Activated CD8-positive, alpha-beta memory T cell treated with anti-CD3 and anti-CD28 coated beads, Interleukin-2, amount 10 ng/mL, durations not matched to agents 7 days and 5 days (primary cell): ENCODE results near the gene ANKRD60. TPM values are rescaled to one million over a fixed set of nuclear protein-coding genes. Genes with fewer than 3 reads are reported as not detected.

Source experiments
- ATAC-seq: fragments of 150-1000 bp; cut with Tn5 transposase; one replicate; pipeline ENCODE4 v1.10.0; 2021; ENCODE audit warnings: moderate library complexity
- CTCF ChIA-PET: fragments of 350-600 bp; sonication (Branson Sonifier 250); formaldehyde crosslinking; loops from one replicate; lab custom pipeline; 2021; ENCODE audit warnings: antibody characterized with exemption; lab: Charles Lee
- DNase-seq: peaks from one replicate; pipeline ENCODE4 v3.0.0-alpha.2; 2020
- H3K27ac Mint-ChIP-seq: one replicate; pipeline ENCODE4 v1.8.0; 2021; ENCODE audit warnings: mild to moderate bottlenecking, mixed read lengths
- H3K27me3 Mint-ChIP-seq: one replicate; pipeline ENCODE4 v1.8.0; 2021; ENCODE audit warnings: mixed read lengths
- H3K36me3 Mint-ChIP-seq: one replicate; pipeline ENCODE4 v1.8.0; 2021; ENCODE audit warnings: mild to moderate bottlenecking, mixed read lengths
- H3K4me1 Mint-ChIP-seq: one replicate; pipeline ENCODE4 v1.8.0; 2021; ENCODE audit warnings: mixed read lengths
- H3K4me3 Mint-ChIP-seq: one replicate; pipeline ENCODE4 v1.8.0; 2021; ENCODE audit warnings: mild to moderate bottlenecking, moderate library complexity, mixed read lengths
- H3K9me3 Mint-ChIP-seq: one replicate; pipeline ENCODE4 v1.8.0; 2022; ENCODE audit warnings: low read depth, mixed read lengths
- total RNA-seq, 2 experiments: library from RNA; stranded (reverse); gene quantifications; one replicate each; pipeline ENCODE4 v1.2.3, GENCODE V29; 2021

ANKRD60 gene
- total RNA-seq, 2 experiments from 2014 or later = not detected

DNA sequence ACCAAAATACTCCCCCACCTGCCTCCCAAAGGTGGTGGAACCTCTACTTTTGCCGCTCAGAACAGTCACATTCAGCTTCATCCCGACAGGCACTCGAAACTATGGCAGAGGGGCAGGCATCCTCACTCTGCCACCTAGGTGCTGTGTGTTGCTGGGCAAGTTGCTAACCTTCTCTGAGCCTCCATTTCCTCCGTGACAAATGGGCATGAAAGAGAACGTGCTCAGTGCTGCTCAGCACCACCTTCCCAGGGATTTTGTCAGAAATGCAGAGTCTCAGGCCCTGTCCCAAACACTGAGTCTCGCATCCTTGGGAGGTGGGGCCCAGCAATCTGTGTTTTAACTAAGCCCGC lies 18.1 kb downstream of the ANKRD60 start:
- CTCF ChIA-PET = interaction anchor here (0.7 to 3.1 kb wide), 14 partner anchors 9 to 717 kb away, joined by 3 to 19 read pairs (median 3); partner anchors contain the start of gene ZBP1
- H3K9me3 Mint-ChIP-seq = no peaks in the 10 kb centered on the region
- peaks cover 31% of the 10 kb centered on the region for H3K27me3 Mint-ChIP-seq
- H3K36me3 Mint-ChIP-seq = no peaks in the 10 kb centered on the region
- no peak for DNase-seq
- no peak overlapping the region for H3K4me3 Mint-ChIP-seq
- H3K4me1 Mint-ChIP-seq = peaks cover 2% of the 10 kb centered on the region
- no peak overlapping the region for H3K27ac Mint-ChIP-seq
- no peak for ATAC-seq

DNA sequence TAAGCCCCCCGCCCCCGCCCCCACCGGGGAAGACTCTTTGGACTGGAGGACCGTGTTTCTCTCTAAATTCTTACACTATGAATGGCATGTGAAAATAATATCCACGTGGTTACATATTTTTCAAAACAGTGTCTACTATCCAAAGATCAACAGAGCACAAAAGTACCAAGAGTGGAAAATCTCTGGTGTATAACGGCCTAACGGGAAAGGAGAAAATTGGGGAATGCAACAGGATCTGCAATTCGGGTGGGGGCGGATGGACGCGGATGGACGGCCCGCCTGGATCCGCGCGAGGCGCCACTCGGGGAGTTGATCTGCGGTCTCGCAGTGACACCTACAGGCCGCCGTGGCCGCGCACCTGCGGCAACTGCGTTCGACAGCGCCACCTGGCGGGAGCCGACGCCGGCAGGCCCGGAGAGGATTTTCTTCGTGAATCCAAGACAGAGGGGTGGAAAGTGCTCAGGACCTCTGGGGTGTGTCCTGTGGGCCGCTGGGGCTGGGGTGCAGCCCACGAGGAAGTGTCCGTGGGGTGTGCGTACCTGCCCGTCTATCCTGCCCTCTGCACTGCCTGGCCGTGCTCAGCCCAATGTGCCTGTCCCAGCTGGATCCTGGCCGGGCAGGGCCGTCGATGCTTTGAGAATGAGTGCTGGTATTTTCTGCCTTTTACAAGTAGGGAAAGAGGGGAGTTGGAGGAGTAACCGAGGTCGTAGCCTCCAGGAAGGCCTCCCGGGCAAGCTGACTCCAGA lies 18.6 kb downstream of the ANKRD60 start:
- peak; percentile 96 for ATAC-seq
- H3K27me3 Mint-ChIP-seq = peaks cover 31% of the 10 kb centered on the region
- H3K9me3 Mint-ChIP-seq = no peaks in the 10 kb centered on the region
- H3K4me1 Mint-ChIP-seq = peaks cover 2% of the 10 kb centered on the region
- no peaks in the 10 kb centered on the region for H3K36me3 Mint-ChIP-seq
- H3K27ac Mint-ChIP-seq = no peak overlapping the region
- no peak overlapping the region for H3K4me3 Mint-ChIP-seq
- peak; percentile 85 for DNase-seq
- CTCF ChIA-PET = interaction anchor here (0.6 to 3.1 kb wide), 20 partner anchors 9 to 716 kb away, joined by 3 to 19 read pairs (median 3); partner anchors contain the start of gene ZBP1

DNA sequence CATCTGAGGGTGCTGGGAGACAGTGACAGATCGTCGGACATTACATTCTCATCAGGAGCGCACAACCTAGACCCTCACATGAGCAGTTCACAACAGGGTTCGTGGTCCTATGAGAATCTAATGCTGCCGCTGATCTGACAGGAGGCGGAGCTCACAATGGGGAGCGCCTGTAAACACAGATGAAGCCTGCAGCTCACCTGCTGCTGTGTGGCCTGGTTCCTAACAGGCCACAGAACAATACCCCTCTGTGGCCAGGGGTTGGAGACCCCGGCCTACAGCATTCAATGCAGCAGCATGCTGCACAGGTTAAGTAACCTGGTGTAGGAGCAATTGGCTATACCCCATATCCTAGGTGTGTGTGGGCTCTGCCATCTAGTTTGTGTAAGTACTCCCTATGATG lies 19.5 kb downstream of the ANKRD60 start:
- H3K27me3 Mint-ChIP-seq = peaks cover 31% of the 10 kb centered on the region
- no peak overlapping the region for H3K27ac Mint-ChIP-seq
- H3K4me1 Mint-ChIP-seq = peaks cover 2% of the 10 kb centered on the region
- H3K36me3 Mint-ChIP-seq = no peaks in the 10 kb centered on the region
- no peak for DNase-seq
- no peaks in the 10 kb centered on the region for H3K9me3 Mint-ChIP-seq
- CTCF ChIA-PET = interaction anchor here (0.6 to 3.1 kb wide), 10 partner anchors 8 to 616 kb away, joined by 3 to 19 read pairs (median 3); no protein-coding TSS in a partner anchor
- no peak overlapping the region for H3K4me3 Mint-ChIP-seq
- no peak for ATAC-seq

DNA sequence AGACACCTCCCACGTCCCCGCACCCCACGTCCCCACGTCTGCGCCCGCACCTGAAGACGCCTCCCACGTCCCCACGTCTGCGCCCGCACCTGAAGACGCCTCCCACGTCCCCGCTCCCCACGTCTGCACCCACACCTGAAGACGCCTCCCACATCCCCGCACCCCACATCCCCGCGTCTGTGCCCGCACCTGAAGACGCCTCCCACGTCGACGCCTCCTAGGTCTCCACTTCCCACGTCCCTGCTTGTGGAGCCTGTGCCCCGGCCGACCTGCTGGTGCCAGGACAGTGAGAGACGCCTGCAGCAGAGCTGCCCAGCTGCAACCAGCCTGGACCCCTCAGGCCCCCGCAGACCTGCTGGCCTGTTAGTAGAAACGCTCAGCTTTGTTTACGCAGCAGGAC lies 22.6 kb downstream of the ANKRD60 start:
- DNase-seq (no peak), ATAC-seq (no peak)
- Mint-ChIP-seq H3K27me3 (peaks cover 21% of the 10 kb centered on the region), H3K27ac (no peak overlapping the region), H3K4me1 (peaks cover 2% of the 10 kb centered on the region), H3K36me3 (no peaks in the 10 kb centered on the region), H3K9me3 (no peaks in the 10 kb centered on the region), H3K4me3 (no peak overlapping the region)
- CTCF ChIA-PET = no interaction called here

DNA sequence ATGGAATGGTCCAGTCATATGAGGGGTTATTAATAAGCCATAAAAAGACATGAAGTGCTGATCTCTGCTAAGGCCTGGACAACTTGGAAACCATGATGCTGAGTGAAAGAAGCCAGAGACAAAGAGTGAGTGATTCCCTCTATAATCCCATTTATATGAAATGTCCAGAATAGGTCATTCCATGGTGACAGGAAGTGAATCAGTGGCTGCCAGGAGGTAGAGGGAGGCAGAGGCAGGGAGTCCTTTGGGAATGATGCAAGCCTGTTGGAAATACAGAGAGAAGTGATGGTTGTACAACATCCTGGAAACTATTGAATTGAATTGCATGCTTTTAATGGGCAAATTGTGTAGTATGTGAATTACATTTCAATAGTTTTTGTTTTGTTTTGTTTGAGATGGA lies 26.4 kb downstream of the ANKRD60 start:
- Mint-ChIP-seq H3K4me3 (no peak overlapping the region), H3K27me3 (peaks cover 3% of the 10 kb centered on the region), H3K27ac (no peak overlapping the region), H3K4me1 (no peaks in the 10 kb centered on the region), H3K36me3 (no peaks in the 10 kb centered on the region), H3K9me3 (no peaks in the 10 kb centered on the region)
- CTCF ChIA-PET = no interaction called here
- ATAC-seq (no peak), DNase-seq (no peak)

DNA sequence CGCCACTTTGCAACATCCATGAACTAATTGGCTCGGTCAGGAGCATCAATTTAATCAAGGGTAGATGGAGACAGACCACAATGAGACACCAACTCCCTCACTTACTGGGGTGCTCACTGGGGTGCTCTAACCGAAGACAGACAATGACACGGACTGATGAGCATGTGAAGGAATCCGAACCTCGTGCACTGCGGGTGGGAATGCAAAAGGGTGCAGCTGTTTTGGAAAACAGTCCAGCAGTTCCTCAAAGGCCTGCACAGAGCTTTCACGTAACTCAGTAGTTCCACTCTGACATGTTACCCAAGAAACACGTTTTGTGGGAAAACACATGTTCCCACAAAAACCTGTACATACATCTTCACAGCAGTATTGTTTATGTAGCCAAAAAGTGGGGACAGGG lies 26.8 kb downstream of the ANKRD60 start:
- DNase-seq (no peak), ATAC-seq (no peak)
- H3K4me3 Mint-ChIP-seq = no peak overlapping the region
- peaks cover 2% of the 10 kb centered on the region for H3K9me3 Mint-ChIP-seq
- CTCF ChIA-PET = interaction anchor here (0.7 to 1.4 kb wide), 3 partner anchors 8 to 9 kb away, joined by 3 read pairs; no protein-coding TSS in a partner anchor
- H3K27me3 Mint-ChIP-seq = peaks cover 3% of the 10 kb centered on the region
- H3K36me3 Mint-ChIP-seq = no peaks in the 10 kb centered on the region
- no peaks in the 10 kb centered on the region for H3K4me1 Mint-ChIP-seq
- no peak overlapping the region for H3K27ac Mint-ChIP-seq

DNA sequence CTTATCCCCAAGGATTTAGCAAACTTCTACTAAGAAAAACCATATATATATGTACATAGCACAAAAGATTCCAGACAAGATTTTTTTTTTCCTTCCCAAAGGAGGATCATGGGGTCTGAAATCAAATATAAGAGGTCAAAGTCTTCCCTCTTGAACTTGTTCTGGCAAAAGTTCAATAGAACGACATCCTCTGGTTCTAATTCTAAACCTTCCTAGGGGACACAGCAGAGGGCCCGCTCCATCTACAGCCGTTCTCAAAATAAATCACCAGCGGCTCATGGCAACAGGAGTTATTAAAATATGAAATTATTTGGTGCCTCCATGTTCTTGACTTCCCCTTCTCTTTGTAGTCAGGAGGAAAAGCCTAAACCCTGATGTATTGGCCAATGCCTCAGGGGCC lies 29.0 kb downstream of the ANKRD60 start:
- no peaks in the 10 kb centered on the region for H3K4me1 Mint-ChIP-seq
- H3K27me3 Mint-ChIP-seq = peaks cover 3% of the 10 kb centered on the region
- H3K27ac Mint-ChIP-seq = no peak overlapping the region
- H3K9me3 Mint-ChIP-seq = peaks cover 4% of the 10 kb centered on the region
- CTCF ChIA-PET = no interaction called here
- H3K36me3 Mint-ChIP-seq = no peaks in the 10 kb centered on the region
- DNase-seq (no peak), ATAC-seq (no peak)
- H3K4me3 Mint-ChIP-seq = no peak overlapping the region

DNA sequence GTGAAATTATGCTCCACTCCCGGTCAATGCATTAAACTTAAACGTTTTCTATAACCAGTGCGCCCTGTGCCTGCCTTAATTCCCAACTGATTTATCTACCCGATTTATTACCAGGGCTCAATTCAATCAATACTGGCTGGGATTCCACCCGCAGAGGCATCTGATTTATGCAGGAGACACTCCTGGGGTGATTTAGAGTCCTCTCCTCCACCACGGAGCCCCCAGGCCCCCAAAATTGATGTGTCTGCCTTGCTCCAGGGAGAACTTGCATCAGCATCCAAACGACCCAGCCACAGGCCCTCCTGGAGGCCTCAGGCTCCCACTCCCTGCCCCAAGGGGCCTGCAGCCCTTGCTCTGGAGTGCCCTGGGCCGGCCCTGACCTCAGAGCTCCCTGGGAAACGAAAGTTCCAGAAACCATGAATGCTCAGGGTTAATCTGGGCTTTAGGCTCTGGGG lies 29.5 kb downstream of the ANKRD60 start:
- no peaks in the 10 kb centered on the region for H3K4me1 Mint-ChIP-seq
- H3K36me3 Mint-ChIP-seq = no peaks in the 10 kb centered on the region
- H3K27ac Mint-ChIP-seq = no peak overlapping the region
- H3K4me3 Mint-ChIP-seq = no peak overlapping the region
- H3K9me3 Mint-ChIP-seq = peaks cover 4% of the 10 kb centered on the region
- CTCF ChIA-PET = interaction anchor here (1.3 kb wide), 1 partner anchor 10 kb away, joined by 3 read pairs; no protein-coding TSS in a partner anchor
- DNase-seq = no peak
- ATAC-seq = no peak
- H3K27me3 Mint-ChIP-seq = peaks cover 3% of the 10 kb centered on the region

DNA sequence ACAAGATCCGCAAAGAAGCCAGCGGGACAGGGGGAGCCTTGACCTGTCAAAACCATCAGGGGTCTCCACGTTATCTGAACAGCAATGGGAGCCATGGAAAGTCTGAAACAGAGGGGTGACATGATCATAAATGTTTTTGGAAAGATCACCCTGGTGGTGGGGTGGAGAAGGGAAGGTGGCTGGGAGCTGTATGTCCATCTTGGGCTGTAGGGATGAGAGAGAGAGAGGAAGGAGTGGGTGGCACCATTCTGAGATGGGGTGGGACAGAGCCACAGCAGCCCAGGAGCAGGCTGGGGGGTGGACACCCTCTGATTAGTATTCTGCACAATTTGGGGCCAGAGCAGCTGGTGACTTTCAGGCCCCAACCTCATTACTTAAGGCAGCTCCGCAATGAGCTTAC lies 30.1 kb downstream of the ANKRD60 start:
- no peak for DNase-seq
- CTCF ChIA-PET = interaction anchor here (1.2 to 1.3 kb wide), 2 partner anchors 9 to 11 kb away, joined by 3 read pairs; no protein-coding TSS in a partner anchor
- Mint-ChIP-seq H3K27ac (no peak overlapping the region), H3K4me1 (no peaks in the 10 kb centered on the region), H3K36me3 (no peaks in the 10 kb centered on the region), H3K27me3 (peaks cover 3% of the 10 kb centered on the region), H3K4me3 (no peak overlapping the region), H3K9me3 (peaks cover 4% of the 10 kb centered on the region)
- no peak for ATAC-seq

DNA sequence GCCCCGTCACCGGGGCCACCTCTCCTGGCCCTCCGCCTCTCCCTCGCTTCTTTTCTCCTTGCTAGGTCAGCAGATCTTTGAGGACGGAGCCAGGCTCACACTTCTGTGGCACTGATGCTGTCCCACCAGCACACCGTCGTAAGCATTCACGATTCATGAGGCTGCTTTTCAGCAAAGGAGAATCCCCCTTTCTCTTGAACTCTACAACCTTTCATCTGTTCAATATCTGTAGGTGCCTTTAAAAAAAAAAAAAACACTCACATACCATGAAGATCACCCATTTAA lies 31.3 kb downstream of the ANKRD60 start:
- no peak overlapping the region for H3K27ac Mint-ChIP-seq
- H3K9me3 Mint-ChIP-seq = peaks cover 4% of the 10 kb centered on the region
- H3K36me3 Mint-ChIP-seq = no peaks in the 10 kb centered on the region
- ATAC-seq = no peak
- H3K4me1 Mint-ChIP-seq = no peaks in the 10 kb centered on the region
- no peak overlapping the region for H3K4me3 Mint-ChIP-seq
- DNase-seq = no peak
- no peaks in the 10 kb centered on the region for H3K27me3 Mint-ChIP-seq
- CTCF ChIA-PET = interaction anchor here (1.2 kb wide), 1 partner anchor 10 kb away, joined by 3 read pairs; no protein-coding TSS in a partner anchor

DNA sequence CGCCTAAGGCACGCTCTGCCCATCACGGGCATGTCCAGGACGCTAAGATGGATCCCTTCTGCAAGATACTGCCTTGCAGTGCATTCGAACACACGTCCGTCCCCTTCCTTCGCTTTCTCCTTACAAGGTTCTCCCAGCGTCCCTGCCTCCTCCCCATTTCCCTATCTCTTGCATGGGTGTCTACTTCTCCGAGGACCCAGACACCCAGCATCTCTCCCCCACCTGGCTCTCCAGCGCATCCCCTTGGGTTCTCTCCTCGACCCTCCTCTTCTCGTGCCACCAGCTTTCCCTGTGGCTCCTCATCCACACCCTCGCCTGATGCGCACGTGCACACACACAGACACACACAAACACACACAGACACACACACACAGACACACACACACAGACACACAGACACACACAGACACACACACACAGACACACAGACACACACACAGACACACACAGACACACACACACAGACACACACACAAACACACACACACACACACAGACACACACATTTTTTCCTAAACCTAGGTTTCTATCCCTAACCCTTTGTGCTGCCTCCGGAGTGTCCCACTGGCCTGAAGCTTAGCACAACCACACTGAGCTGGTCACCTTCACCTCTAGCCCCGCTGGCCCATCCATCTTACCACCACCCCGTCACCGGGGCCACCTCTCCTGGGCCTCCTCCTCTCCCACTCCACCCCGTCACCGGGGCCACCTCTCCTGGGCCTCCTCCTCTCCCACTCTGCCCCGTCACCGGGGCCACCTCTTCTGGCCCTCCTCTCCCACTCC lies 31.9 kb downstream of the ANKRD60 start:
- Mint-ChIP-seq H3K4me3 (no peak overlapping the region), H3K4me1 (no peaks in the 10 kb centered on the region), H3K9me3 (peaks cover 4% of the 10 kb centered on the region), H3K27me3 (no peaks in the 10 kb centered on the region), H3K36me3 (no peaks in the 10 kb centered on the region), H3K27ac (no peak overlapping the region)
- CTCF ChIA-PET = interaction anchor here (3.0 kb wide), 1 partner anchor 16 kb away, joined by 12 read pairs; no protein-coding TSS in a partner anchor
- ATAC-seq = peak; percentile 45
- no peak for DNase-seq

DNA sequence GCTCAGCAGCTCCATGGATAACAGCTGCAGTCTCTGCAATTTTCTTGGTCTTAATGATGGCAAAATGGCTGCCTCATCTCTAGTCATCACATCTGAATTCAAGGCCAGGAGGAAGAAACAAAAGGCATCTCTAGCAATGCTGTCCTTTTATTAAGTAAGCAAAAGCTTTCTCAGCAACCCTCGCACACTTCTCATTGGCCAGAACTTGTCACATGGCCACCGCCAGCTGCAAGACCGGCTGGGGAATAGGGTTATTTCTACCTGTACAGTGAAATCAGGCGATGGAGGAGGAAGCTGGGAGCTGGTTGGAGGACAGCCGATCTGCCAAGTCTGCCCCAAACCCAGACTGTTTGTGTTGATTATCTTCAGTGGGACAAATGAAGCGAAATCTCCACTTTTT lies 33.4 kb downstream of the ANKRD60 start:
- H3K36me3 Mint-ChIP-seq = no peaks in the 10 kb centered on the region
- no peaks in the 10 kb centered on the region for H3K4me1 Mint-ChIP-seq
- H3K27me3 Mint-ChIP-seq = peaks cover 3% of the 10 kb centered on the region
- DNase-seq (no peak), ATAC-seq (no peak)
- peaks cover 4% of the 10 kb centered on the region for H3K9me3 Mint-ChIP-seq
- no peak overlapping the region for H3K4me3 Mint-ChIP-seq
- CTCF ChIA-PET = interaction anchor here (0.7 to 3.0 kb wide), 6 partner anchors 9 to 36 kb away, joined by 3 to 12 read pairs (median 4); no protein-coding TSS in a partner anchor
- H3K27ac Mint-ChIP-seq = no peak overlapping the region

DNA sequence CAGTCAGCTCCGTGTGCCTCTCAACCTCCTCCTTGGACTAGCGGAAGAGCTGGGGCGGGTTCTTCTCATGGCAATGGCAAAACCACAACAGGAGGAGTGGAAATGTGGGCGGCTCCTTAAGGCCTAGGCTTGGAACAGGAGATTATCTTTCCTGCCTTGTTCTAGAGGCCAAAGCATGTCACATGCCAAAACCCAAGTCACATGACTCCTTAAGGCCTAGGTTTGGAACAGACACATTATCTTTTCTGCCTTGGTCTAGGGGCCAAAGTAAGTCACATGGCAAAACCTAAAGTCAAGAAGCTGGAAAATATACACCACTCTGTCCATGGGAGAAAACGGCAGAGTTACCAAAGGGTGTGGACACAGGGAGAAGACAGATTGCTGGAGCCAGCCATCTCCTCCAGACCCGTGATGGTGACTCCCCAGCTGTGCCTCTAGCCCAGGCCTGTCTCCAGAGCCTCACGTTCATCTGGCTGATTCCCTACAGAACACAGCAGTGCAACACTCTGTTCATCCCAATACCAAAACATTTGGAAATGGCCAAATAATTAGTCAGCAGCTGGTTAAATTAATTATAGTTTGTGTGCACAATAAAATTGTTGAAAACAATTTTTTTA lies 34.2 kb downstream of the ANKRD60 start:
- Mint-ChIP-seq H3K9me3 (peaks cover 4% of the 10 kb centered on the region), H3K36me3 (no peaks in the 10 kb centered on the region), H3K27me3 (peaks cover 4% of the 10 kb centered on the region), H3K4me3 (no peak overlapping the region), H3K27ac (no peak overlapping the region), H3K4me1 (no peaks in the 10 kb centered on the region)
- ATAC-seq (no peak), DNase-seq (no peak)
- CTCF ChIA-PET = interaction anchor here (0.7 to 3.0 kb wide), 5 partner anchors 13 to 577 kb away, joined by 3 to 12 read pairs (median 4); no protein-coding TSS in a partner anchor
